ENCODE data around the gene DPPA5.

DNA sequence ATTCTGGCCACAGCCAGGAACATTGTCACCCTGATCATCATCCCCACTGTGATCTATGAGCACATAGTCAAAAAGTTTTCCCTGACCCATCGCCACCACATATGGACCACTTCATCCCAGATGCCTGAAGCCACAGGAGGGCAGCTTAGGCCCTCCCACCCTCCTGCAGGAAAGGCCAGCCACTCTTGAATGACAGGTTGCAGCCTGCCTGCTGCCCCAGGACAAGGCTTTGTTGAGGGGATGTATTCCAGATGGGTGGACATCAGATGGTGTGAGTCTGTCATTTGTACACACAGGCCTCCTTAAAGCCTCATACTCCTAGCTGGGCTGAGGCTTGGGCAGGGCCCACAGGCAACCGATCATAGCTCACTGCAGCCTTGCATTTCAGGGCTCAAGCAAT, 30.8 kb downstream of the DPPA5 start:
- TF ChIP-seq, protein P1, sequence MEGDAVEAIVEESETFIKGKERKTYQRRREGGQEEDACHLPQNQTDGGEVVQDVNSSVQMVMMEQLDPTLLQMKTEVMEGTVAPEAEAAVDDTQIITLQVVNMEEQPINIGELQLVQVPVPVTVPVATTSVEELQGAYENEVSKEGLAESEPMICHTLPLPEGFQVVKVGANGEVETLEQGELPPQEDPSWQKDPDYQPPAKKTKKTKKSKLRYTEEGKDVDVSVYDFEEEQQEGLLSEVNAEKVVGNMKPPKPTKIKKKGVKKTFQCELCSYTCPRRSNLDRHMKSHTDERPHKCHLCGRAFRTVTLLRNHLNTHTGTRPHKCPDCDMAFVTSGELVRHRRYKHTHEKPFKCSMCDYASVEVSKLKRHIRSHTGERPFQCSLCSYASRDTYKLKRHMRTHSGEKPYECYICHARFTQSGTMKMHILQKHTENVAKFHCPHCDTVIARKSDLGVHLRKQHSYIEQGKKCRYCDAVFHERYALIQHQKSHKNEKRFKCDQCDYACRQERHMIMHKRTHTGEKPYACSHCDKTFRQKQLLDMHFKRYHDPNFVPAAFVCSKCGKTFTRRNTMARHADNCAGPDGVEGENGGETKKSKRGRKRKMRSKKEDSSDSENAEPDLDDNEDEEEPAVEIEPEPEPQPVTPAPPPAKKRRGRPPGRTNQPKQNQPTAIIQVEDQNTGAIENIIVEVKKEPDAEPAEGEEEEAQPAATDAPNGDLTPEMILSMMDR (conservative IDR thresholded peaks at IDR 0.05; ENCODE audit: low read length), result no peak
- TF ChIP-seq EZH2phosphoT487 (IDR thresholded peaks at IDR 0.05; ENCODE audit: borderline replicate concordance), result no peak
